CD14-positive monocyte (primary cell): ENCODE measurements around the gene TMEM135. TPM values are rescaled to one million over a fixed set of nuclear protein-coding genes. Genes with fewer than 3 reads are reported as not detected.

Experiments used
- DNase-seq, 3 donors: peaks; one replicate each; pipeline ENCODE4 v3.0.0-alpha.2; 2011 to 2022
- H2AFZ ChIP-seq: 2 replicates; pipeline ENCODE4 v1.6.0; 2012; ENCODE audit warnings: mild to moderate bottlenecking, low read depth, low read length, inconsistent platforms; ENCODE audit not compliant: insufficient read depth, poor library complexity, severe bottlenecking
- H3K27ac ChIP-seq, 2 donors: 1 replicate in 1 of 2; 2 replicates in 1 of 2; pipeline ENCODE4 v1.5.1; 2012 to 2013; ENCODE audit warnings: low read length in 2 of 2, control low read depth in 1 of 2, inconsistent platforms in 1 of 2, low read depth in 1 of 2, mild to moderate bottlenecking in 1 of 2
- H3K27me3 ChIP-seq, 2 donors: one replicate each; pipeline versions ENCODE4 v1.6.0 to v1.6.1; 2011 to 2013; ENCODE audit warnings: low read length in 2 of 2; ENCODE audit not compliant: control insufficient read depth in 2 of 2, insufficient read depth in 2 of 2
- H3K36me3 ChIP-seq, 2 donors: replicated peaks in 1 of 2; 1 replicate in 1 of 2; 2 replicates in 1 of 2; pipeline versions ENCODE4 v1.5.1 to v1.6.1; 2012 to 2013; ENCODE audit warnings: low read length in 2 of 2, control low read depth in 1 of 2, inconsistent platforms in 1 of 2, mild to moderate bottlenecking in 1 of 2; ENCODE audit not compliant: insufficient read depth in 2 of 2, control insufficient read depth in 1 of 2
- H3K4me1 ChIP-seq, 2 donors: 1 replicate in 1 of 2; 2 replicates in 1 of 2; pipeline versions ENCODE4 v1.5.1 to v1.6.1; 2012 to 2013; ENCODE audit warnings: low read length in 2 of 2, control low read depth in 1 of 2, inconsistent platforms in 1 of 2, mild to moderate bottlenecking in 1 of 2, moderate library complexity in 1 of 2; ENCODE audit not compliant: insufficient read depth in 2 of 2, control insufficient read depth in 1 of 2
- H3K4me2 ChIP-seq: replicated peaks from 2 replicates; pipeline ENCODE3; 2012; ENCODE audit warnings: low read length, moderate library complexity, mild to moderate bottlenecking; ENCODE audit not compliant: poor library complexity, severe bottlenecking; ENCODE audit errors: extremely low read depth
- H3K4me3 ChIP-seq, 3 experiments: fragments of 200-600 bp in 1 of 3; sonication (generic) in 1 of 3; replicated peaks in 1 of 3; 1 replicate in 2 of 3; 2 replicates in 1 of 3; pipeline ENCODE4 v1.5.1; 2011 to 2013; ENCODE audit warnings: low read length in 3 of 3, mild to moderate bottlenecking in 3 of 3, control low read depth in 2 of 3, low read depth in 2 of 3, inconsistent platforms in 1 of 3, moderate library complexity in 1 of 3
- H3K79me2 ChIP-seq: 2 replicates; pipeline ENCODE4 v1.6.0; 2012; ENCODE audit warnings: mild to moderate bottlenecking, control low read depth, inconsistent platforms, low read length, moderate library complexity; ENCODE audit not compliant: insufficient read depth
- H3K9ac ChIP-seq: 2 replicates; pipeline ENCODE4 v1.6.0; 2017; ENCODE audit warnings: low read length, mild to moderate bottlenecking; ENCODE audit not compliant: insufficient read depth, poor library complexity, severe bottlenecking
- H3K9me3 ChIP-seq, 2 donors: replicated peaks in 1 of 2; 1 replicate in 1 of 2; 2 replicates in 1 of 2; pipeline versions ENCODE4 v1.5.1 to v1.6.1; 2012 to 2013; ENCODE audit warnings: low read length in 2 of 2, control low read depth in 1 of 2; ENCODE audit not compliant: control insufficient read depth in 1 of 2, insufficient read depth in 1 of 2
- H4K20me1 ChIP-seq: 2 replicates; pipeline ENCODE4 v1.6.0; 2012; ENCODE audit warnings: mild to moderate bottlenecking, low read length, control low read depth, moderate library complexity; ENCODE audit not compliant: insufficient read depth
- H3K27ac Mint-ChIP-seq, 7 donors: one replicate each; pipeline ENCODE4 v1.8.0; 2020; ENCODE audit warnings: mild to moderate bottlenecking in 7 of 7, mixed read lengths in 7 of 7, moderate library complexity in 6 of 7, inconsistent platforms in 2 of 7
- H3K27me3 Mint-ChIP-seq, 3 donors: one replicate each; pipeline ENCODE4 v1.8.0; 2021 to 2022; ENCODE audit warnings: low read depth in 3 of 3, mild to moderate bottlenecking in 3 of 3, mixed read lengths in 3 of 3, moderate library complexity in 3 of 3, inconsistent platforms in 1 of 3
- H3K36me3 Mint-ChIP-seq, 2 donors: one replicate each; pipeline ENCODE4 v1.8.0; 2020; ENCODE audit warnings: mixed read lengths in 2 of 2, inconsistent platforms in 1 of 2, mild to moderate bottlenecking in 1 of 2
- H3K4me1 Mint-ChIP-seq: one replicate; pipeline ENCODE4 v1.8.0; 2020; ENCODE audit warnings: mild to moderate bottlenecking, mixed read lengths
- H3K4me3 Mint-ChIP-seq, 2 donors: one replicate each; pipeline ENCODE4 v1.8.0; 2020; ENCODE audit warnings: mild to moderate bottlenecking in 2 of 2, mixed read lengths in 2 of 2, moderate library complexity in 1 of 2
- H3K9me3 Mint-ChIP-seq, 7 donors: one replicate each; pipeline ENCODE4 v1.8.0; 2020 to 2022; ENCODE audit warnings: mixed read lengths in 7 of 7, mild to moderate bottlenecking in 6 of 7, moderate library complexity in 6 of 7, inconsistent platforms in 2 of 7
- CTCF ChIP-seq: fragments of 200-600 bp; IDR thresholded peaks from one replicate; pipeline ENCODE4 v1.8.0; 2022; ENCODE audit warnings: antibody characterized with exemption, mild to moderate bottlenecking
- WGBS: methylation state at CpG from one replicate; pipeline ENCODE4 v1.1.5; 2013; ENCODE audit warnings: missing lambda C conversion rate; ENCODE audit not compliant: insufficient coverage; 5-methylcytosine and 5-hydroxymethylcytosine counted together
- intact Hi-C, 2 donors: fragments of 100-400 bp; cut with micrococcal nuclease; formaldehyde crosslinking; loops; one replicate each; pipeline versions ENCODE4 v1.15.0 to v1.15.1; 2023
- polyA plus RNA-seq, 3 donors: library from polyadenylated mRNA; depleted of rRNA in 1 of 3; unstranded in 2 of 3; stranded (reverse) in 1 of 3; fragments of 300-500 nt in 2 of 3; fragments of >200 nt in 1 of 3; fragmentation: Illumina TruSeq in 2 of 3; gene quantifications; 1 replicate in 2 of 3; 2 replicates in 1 of 3; pipeline ENCODE4 v1.2.3, GENCODE V29; 2012 to 2021

TMEM135 gene
- polyA plus RNA-seq, 3 donors = 2.7 to 8.4 (median 5.9) TPM

GRCh38 chr11:87239531-87239930 is 201.8 kb downstream of the TMEM135 start:
- no peak for DNase-seq
- intact Hi-C loops = no loop called here
- H2AFZ ChIP-seq = no peak overlapping the region
- H3K4me3 ChIP-seq = no peak overlapping the region
- no peaks in the 10 kb centered on the region for H3K27me3 ChIP-seq
- H4K20me1 ChIP-seq = no peaks in the 10 kb centered on the region
- no peaks in the 10 kb centered on the region for H3K79me2 ChIP-seq
- no peak overlapping the region for H3K4me2 ChIP-seq
- no peaks in the 10 kb centered on the region for H3K27me3 Mint-ChIP-seq
- H3K4me1 Mint-ChIP-seq = no peaks in the 10 kb centered on the region
- no peak overlapping the region for H3K4me3 Mint-ChIP-seq
- no peak overlapping the region for H3K27ac ChIP-seq
- peaks cover 0 to 2% (median under 1%) of the 10 kb centered on the region in 7 donors for H3K9me3 Mint-ChIP-seq
- H3K27ac Mint-ChIP-seq = no peak overlapping the region
- no peaks in the 10 kb centered on the region for H3K9me3 ChIP-seq
- WGBS = no CpG with 5 or more reads among the region's 1 CpG
- H3K4me1 ChIP-seq = no peaks in the 10 kb centered on the region
- peaks cover 0 to 3% of the 10 kb centered on the region in 2 donors for H3K36me3 Mint-ChIP-seq
- H3K9ac ChIP-seq = no peak overlapping the region
- TF ChIP-seq CTCF = no peak
- no peaks in the 10 kb centered on the region for H3K36me3 ChIP-seq

GRCh38 chr11:87251560-87251959 is 213.8 kb downstream of the TMEM135 start:
- Histone ChIP-seq H3K9ac (no peak overlapping the region), H3K9me3 (no peaks in the 10 kb centered on the region), H3K36me3 (no peaks in the 10 kb centered on the region), H3K4me3 (no peak overlapping the region), H3K4me2 (no peak overlapping the region), H3K4me1 (no peaks in the 10 kb centered on the region), H4K20me1 (no peaks in the 10 kb centered on the region), H3K79me2 (no peaks in the 10 kb centered on the region), H3K27me3 (no peaks in the 10 kb centered on the region), H3K27ac (no peak overlapping the region), H2AFZ (no peak overlapping the region)
- no peak overlapping the region for H3K27ac Mint-ChIP-seq
- DNase-seq = no peak
- no peak for TF ChIP-seq CTCF
- peaks cover 0 to 11% (median 7%) of the 10 kb centered on the region in 7 donors for H3K9me3 Mint-ChIP-seq
- no peak overlapping the region for H3K4me3 Mint-ChIP-seq
- H3K27me3 Mint-ChIP-seq = no peaks in the 10 kb centered on the region
- no peaks in the 10 kb centered on the region for H3K36me3 Mint-ChIP-seq
- peaks cover 10% of the 10 kb centered on the region for H3K4me1 Mint-ChIP-seq
- no CpG with 5 or more reads among the region's 4 CpGs for WGBS
- intact Hi-C loops = no loop called here
